Ishikawa (cell line): Measurements from ENCODE around the gene CFHR4.

Experiments
- CEBPB ChIP-seq: IDR thresholded peaks from 2 replicates; pipeline ENCODE4 v1.6.1; 2012
- CREB1 ChIP-seq: IDR thresholded peaks from 2 replicates; pipeline ENCODE4 v1.6.1; 2012; ENCODE audit warnings: low read depth
- EGR1 ChIP-seq: IDR thresholded peaks from 2 replicates; pipeline ENCODE4 v1.6.1; 2012
- EP300 ChIP-seq: IDR thresholded peaks from 2 replicates; pipeline ENCODE4 v1.6.1; 2012; ENCODE audit warnings: borderline replicate concordance
- FOXM1 ChIP-seq: IDR thresholded peaks from 2 replicates; pipeline ENCODE4 v1.6.1; 2012; ENCODE audit warnings: low read depth, borderline replicate concordance
- NFIC ChIP-seq: IDR thresholded peaks from 2 replicates; pipeline ENCODE4 v1.6.1; 2012
- RAD21 ChIP-seq: IDR thresholded peaks from 2 replicates; pipeline ENCODE4 v1.6.1; 2012; ENCODE audit warnings: low read depth
- TAF1 ChIP-seq: IDR thresholded peaks from 2 replicates; pipeline ENCODE4 v1.6.1; 2012; ENCODE audit warnings: low read depth, mild to moderate bottlenecking
- TCF12 ChIP-seq: IDR thresholded peaks from 2 replicates; pipeline ENCODE4 v1.6.1; 2012; ENCODE audit warnings: low read depth
- YY1 ChIP-seq: IDR thresholded peaks from 2 replicates; pipeline ENCODE4 v1.6.1; 2012; ENCODE audit warnings: low read depth
- ZBTB7A ChIP-seq: IDR thresholded peaks from 2 replicates; pipeline ENCODE4 v1.6.1; 2012; ENCODE audit warnings: low read depth
- TF ChIP-seq, protein P1 (sequence below): IDR thresholded peaks from 2 replicates; pipeline ENCODE4 v1.6.1; 2012; ENCODE audit warnings: low read depth, mild to moderate bottlenecking
- TF ChIP-seq, protein P2 (sequence below): IDR thresholded peaks from 2 replicates; pipeline ENCODE4 v1.6.1; 2012
- TF ChIP-seq, protein P3 (sequence below): IDR thresholded peaks from 2 replicates; pipeline ENCODE4 v1.6.1; 2012

CFHR4 gene

DNA sequence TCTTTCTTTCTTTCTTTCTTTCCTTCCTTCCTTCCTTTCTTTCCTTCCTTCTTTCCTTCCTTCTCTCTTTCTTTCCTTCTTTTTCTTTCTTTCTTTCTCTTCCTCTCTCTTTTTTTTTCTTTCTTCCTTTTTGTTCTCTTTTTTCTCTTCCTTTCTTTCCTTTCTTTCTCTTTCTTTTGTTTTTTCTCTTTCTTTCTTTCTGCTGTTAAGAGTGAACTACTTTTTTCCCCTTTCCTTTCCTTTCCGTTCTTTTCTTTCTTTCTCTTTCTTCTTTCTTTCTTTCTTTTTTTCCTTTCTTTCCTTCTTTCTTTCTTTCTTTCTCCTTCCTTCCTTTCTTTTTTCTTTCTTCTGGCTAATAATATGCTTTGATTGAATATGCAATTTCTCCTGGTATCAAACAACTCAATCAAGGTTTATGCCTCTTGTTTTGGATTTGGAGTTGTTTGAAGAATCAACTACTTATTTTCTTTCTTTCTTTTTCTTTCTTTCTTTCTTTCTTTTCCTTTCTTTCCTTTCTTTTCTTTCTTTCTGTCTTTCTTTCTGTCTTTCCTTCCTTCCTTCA, 27.4 kb upstream of the CFHR4 start:
- TF ChIP-seq FOXM1 (no peak), TCF12 (no peak)
- TF ChIP-seq, protein P1, sequence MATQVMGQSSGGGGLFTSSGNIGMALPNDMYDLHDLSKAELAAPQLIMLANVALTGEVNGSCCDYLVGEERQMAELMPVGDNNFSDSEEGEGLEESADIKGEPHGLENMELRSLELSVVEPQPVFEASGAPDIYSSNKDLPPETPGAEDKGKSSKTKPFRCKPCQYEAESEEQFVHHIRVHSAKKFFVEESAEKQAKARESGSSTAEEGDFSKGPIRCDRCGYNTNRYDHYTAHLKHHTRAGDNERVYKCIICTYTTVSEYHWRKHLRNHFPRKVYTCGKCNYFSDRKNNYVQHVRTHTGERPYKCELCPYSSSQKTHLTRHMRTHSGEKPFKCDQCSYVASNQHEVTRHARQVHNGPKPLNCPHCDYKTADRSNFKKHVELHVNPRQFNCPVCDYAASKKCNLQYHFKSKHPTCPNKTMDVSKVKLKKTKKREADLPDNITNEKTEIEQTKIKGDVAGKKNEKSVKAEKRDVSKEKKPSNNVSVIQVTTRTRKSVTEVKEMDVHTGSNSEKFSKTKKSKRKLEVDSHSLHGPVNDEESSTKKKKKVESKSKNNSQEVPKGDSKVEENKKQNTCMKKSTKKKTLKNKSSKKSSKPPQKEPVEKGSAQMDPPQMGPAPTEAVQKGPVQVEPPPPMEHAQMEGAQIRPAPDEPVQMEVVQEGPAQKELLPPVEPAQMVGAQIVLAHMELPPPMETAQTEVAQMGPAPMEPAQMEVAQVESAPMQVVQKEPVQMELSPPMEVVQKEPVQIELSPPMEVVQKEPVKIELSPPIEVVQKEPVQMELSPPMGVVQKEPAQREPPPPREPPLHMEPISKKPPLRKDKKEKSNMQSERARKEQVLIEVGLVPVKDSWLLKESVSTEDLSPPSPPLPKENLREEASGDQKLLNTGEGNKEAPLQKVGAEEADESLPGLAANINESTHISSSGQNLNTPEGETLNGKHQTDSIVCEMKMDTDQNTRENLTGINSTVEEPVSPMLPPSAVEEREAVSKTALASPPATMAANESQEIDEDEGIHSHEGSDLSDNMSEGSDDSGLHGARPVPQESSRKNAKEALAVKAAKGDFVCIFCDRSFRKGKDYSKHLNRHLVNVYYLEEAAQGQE: no peak

DNA sequence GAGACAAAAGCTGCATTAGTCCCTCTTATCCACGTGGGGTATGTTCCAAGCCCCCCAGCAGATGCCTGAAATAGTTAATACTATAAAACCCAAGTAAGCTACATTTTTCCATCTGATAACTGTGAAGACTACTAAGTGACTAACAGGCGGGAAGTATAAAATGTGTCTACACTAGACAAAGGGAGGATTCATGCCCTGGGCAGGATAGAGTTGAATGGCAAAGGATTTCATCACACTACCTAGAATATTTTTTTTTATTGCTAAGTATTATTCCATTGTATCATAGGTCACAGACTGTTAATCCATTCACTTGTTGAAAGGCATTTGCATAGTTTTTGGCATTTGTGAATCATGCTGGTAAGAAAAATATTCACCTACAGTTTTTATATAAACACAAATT, 26.4 kb upstream of the CFHR4 start:
- TF ChIP-seq EGR1: no peak
- TF ChIP-seq, protein P2, sequence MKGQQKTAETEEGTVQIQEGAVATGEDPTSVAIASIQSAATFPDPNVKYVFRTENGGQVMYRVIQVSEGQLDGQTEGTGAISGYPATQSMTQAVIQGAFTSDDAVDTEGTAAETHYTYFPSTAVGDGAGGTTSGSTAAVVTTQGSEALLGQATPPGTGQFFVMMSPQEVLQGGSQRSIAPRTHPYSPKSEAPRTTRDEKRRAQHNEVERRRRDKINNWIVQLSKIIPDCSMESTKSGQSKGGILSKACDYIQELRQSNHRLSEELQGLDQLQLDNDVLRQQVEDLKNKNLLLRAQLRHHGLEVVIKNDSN: no peak
- TF ChIP-seq, protein P1: no peak
- TF ChIP-seq FOXM1: no peak
- no peak for TF ChIP-seq ZBTB7A

DNA sequence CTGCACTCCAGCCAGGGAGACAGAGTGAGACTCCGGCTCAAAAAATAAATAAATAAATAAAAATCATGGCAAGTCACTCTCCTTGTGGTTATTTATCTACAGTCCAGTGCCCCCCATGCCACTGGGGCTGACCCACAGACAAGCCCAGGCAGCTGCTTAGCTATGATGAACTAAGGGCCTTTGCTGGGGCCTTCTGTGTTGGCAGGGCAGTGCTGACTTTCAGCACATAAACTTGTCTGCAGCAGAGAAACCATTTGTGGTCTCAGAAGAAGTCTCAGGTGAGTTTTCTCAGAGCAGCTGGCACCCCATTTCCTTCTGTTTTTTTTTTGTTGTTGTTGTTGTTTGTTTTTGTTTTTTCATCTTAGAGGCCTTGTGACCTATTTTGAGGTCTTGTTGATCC, 20.9 kb upstream of the CFHR4 start:
- no peak for TF ChIP-seq CREB1
- TF ChIP-seq NFIC: no peak
- TF ChIP-seq, protein P1: no peak
- no peak for TF ChIP-seq TAF1

DNA sequence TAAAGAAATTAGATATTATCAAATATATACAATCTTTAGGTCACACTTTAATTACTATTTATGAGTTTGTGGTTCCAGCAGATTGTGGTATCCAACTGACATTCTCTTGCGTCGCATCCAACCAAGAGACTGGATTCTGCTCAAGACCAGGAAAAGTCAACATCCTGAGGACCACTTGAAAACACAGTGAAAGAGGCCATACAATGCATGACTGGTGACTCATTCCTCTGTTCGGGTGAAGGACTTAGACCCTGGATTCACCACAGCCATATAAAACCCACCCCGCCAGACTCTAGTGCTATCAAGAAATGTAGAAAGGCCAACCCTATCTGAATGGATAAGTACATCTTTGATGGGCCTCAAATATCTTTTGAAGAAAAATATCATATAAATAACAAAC, 14.5 kb upstream of the CFHR4 start:
- TF ChIP-seq CEBPB: no peak
- no peak for TF ChIP-seq FOXM1
- TF ChIP-seq, protein P2: no peak
- no peak for TF ChIP-seq TCF12
- TF ChIP-seq, protein P1: no peak
- no peak for TF ChIP-seq NFIC
- no peak for TF ChIP-seq RAD21
- no peak for TF ChIP-seq EP300
- no peak for TF ChIP-seq CREB1

DNA sequence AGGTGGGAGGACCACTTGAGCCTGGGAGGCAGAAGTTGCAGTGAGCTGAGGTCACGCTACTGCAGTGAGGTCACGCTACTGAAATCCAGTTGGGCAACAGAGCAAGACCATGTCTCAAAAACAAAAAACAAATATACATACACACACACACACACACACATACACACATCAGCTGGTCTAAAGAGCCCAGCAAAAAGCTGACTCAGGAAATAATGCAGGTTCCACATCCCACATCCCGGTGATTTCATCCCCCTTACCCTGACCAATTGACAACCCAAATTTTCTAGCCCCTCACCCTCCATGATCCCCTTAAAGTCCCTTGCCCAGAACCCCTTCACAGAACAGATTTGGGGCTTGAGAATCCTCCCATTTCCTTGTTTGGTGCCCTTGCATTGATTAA, 11.9 kb upstream of the CFHR4 start:
- no peak for TF ChIP-seq NFIC
- TF ChIP-seq ZBTB7A: no peak
- no peak for TF ChIP-seq EP300
- TF ChIP-seq CEBPB: no peak
- TF ChIP-seq, protein P3, sequence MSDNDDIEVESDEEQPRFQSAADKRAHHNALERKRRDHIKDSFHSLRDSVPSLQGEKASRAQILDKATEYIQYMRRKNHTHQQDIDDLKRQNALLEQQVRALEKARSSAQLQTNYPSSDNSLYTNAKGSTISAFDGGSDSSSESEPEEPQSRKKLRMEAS: no peak
- TF ChIP-seq YY1: no peak
- TF ChIP-seq, protein P2: no peak
- TF ChIP-seq EGR1: no peak
